ENCODE data around the gene CYP2B6.
"Not testable (repeated sequence)": the region's sequence is repeated elsewhere in the genome, so short reads cannot be mapped to it uniquely, and the experiment has no call there.

CYP2B6 gene

GRCh38 chr19:40990972-40991381 lies at the start of gene CYP2B6:
TSS of gene CYP2B6 (plus strand) at chr19:40991282. CDS start at chr19:40991306, 24 bp downstream.
- DNase-seq, result no peak

- no peak for DNase-seq
Observed at GRCh38 chr19:40941481-40942219, 49.4 kb upstream of the CYP2B6 start.

- DNase-seq, result no peak
Observed at GRCh38 chr19:40945645-40946044, 45.4 kb upstream of the CYP2B6 start.

GRCh38 chr19:40947114-40947513 lies 44.0 kb upstream of the CYP2B6 start:
- no peak for DNase-seq

GRCh38 chr19:40947573-40947972 lies 43.5 kb upstream of the CYP2B6 start:
- DNase-seq, result no peak

GRCh38 chr19:40948580-40949299 lies 42.3 kb upstream of the CYP2B6 start:
- DNase-seq, result no peak

- peak; percentile 3 for DNase-seq
Observed at GRCh38 chr19:40954573-40954972, 36.5 kb upstream of the CYP2B6 start.

- DNase-seq, result no peak
Observed at GRCh38 chr19:40959338-40959737, 31.7 kb upstream of the CYP2B6 start.

- no peak for DNase-seq
Observed at GRCh38 chr19:40960062-40960685, 30.9 kb upstream of the CYP2B6 start.

- DNase-seq, result no peak
Observed at GRCh38 chr19:40960780-40961179, 30.3 kb upstream of the CYP2B6 start.

- no peak for DNase-seq
Observed at GRCh38 chr19:40962460-40962961, 28.6 kb upstream of the CYP2B6 start.

- DNase-seq, result not testable (repeated sequence)
Observed at GRCh38 chr19:40964361-40964760, 26.7 kb upstream of the CYP2B6 start.

- not testable (repeated sequence) for DNase-seq
Observed at GRCh38 chr19:40965351-40965750, 25.7 kb upstream of the CYP2B6 start.

- DNase-seq, result not testable (repeated sequence)
Observed at GRCh38 chr19:40966591-40966990, 24.5 kb upstream of the CYP2B6 start.

GRCh38 chr19:40968065-40968464 lies 23.0 kb upstream of the CYP2B6 start:
- DNase-seq, result not testable (repeated sequence)

- not testable (repeated sequence) for DNase-seq
Observed at GRCh38 chr19:40969721-40970120, 21.4 kb upstream of the CYP2B6 start.

GRCh38 chr19:40970396-40971345 lies 20.4 kb upstream of the CYP2B6 start:
- DNase-seq, result not testable (repeated sequence)

GRCh38 chr19:40974633-40975037 lies 16.4 kb upstream of the CYP2B6 start:
- peak; percentile 62 for DNase-seq

- no peak for DNase-seq
Observed at GRCh38 chr19:40976134-40976533, 14.9 kb upstream of the CYP2B6 start.

- DNase-seq, result no peak
Observed at GRCh38 chr19:40976724-40977123, 14.4 kb upstream of the CYP2B6 start.

GRCh38 chr19:40979759-40980158 lies 11.3 kb upstream of the CYP2B6 start:
- not testable (repeated sequence) for DNase-seq

- DNase-seq, result not testable (repeated sequence)
Observed at GRCh38 chr19:40980743-40981442, 10.2 kb upstream of the CYP2B6 start.

Data from fibroblast of skin of right biceps (primary cell).